Measurements from ENCODE around the gene CD8B. TPM values are rescaled to one million over a fixed set of nuclear protein-coding genes. Genes with fewer than 3 reads are reported as not detected.

CD8B gene
- total RNA-seq, 1 donor from 2014 or later: not detected

- Mint-ChIP-seq H3K4me3 (no peak overlapping the region), H3K27me3 (ENCODE audit: low read depth) (peaks cover 20% of the 10 kb centered on the region), H3K9me3 (no peaks in the 10 kb centered on the region), H3K27ac (ENCODE audit: unreplicated experiment) (no peak overlapping the region), H3K36me3 (ENCODE audit: low read depth) (no peaks in the 10 kb centered on the region), H3K4me1 (no peaks in the 10 kb centered on the region)
- DNase-seq (ENCODE audit: low read depth, low spot score): no peak
- TF ChIP-seq, protein P1, sequence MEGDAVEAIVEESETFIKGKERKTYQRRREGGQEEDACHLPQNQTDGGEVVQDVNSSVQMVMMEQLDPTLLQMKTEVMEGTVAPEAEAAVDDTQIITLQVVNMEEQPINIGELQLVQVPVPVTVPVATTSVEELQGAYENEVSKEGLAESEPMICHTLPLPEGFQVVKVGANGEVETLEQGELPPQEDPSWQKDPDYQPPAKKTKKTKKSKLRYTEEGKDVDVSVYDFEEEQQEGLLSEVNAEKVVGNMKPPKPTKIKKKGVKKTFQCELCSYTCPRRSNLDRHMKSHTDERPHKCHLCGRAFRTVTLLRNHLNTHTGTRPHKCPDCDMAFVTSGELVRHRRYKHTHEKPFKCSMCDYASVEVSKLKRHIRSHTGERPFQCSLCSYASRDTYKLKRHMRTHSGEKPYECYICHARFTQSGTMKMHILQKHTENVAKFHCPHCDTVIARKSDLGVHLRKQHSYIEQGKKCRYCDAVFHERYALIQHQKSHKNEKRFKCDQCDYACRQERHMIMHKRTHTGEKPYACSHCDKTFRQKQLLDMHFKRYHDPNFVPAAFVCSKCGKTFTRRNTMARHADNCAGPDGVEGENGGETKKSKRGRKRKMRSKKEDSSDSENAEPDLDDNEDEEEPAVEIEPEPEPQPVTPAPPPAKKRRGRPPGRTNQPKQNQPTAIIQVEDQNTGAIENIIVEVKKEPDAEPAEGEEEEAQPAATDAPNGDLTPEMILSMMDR (conservative IDR thresholded peaks at IDR 0.05): no peak
Measured at GRCh38 chr2:86781363-86781762, 80.3 kb downstream of the CD8B start.

- Mint-ChIP-seq H3K27ac (ENCODE audit: unreplicated experiment) (no peak overlapping the region), H3K27me3 (ENCODE audit: low read depth) (peaks cover 9% of the 10 kb centered on the region), H3K9me3 (no peaks in the 10 kb centered on the region), H3K36me3 (ENCODE audit: low read depth) (no peaks in the 10 kb centered on the region), H3K4me1 (no peaks in the 10 kb centered on the region), H3K4me3 (no peak overlapping the region)
- DNase-seq (ENCODE audit: low read depth, low spot score): no peak
- TF ChIP-seq, protein P1 (conservative IDR thresholded peaks at IDR 0.05): no peak
Measured at GRCh38 chr2:86779971-86780370, 81.7 kb downstream of the CD8B start.

DNA sequence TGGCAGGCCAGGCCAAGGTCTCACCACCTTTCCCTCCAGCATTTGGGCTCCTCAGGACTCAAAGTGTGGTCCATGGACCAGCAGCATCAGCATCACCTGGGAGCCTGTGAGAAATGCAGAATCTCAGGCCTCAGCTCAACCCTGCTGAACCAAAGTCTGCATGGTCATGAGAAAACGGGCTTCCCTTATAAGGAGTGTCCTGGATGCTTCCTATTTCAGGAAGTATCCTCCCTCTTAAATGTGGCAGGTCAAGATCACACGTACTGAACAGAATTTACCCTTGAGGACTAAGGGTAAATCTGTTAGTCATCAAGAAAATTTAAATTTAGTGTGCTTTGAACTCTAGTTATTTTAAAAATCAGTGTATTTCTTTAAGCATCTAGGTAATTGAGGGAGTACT lies 82.7 kb downstream of the CD8B start:
- Mint-ChIP-seq H3K27ac (ENCODE audit: unreplicated experiment) (no peak overlapping the region), H3K4me1 (peaks cover 4% of the 10 kb centered on the region), H3K9me3 (no peaks in the 10 kb centered on the region), H3K4me3 (no peak overlapping the region), H3K27me3 (ENCODE audit: low read depth) (peaks cover 1% of the 10 kb centered on the region), H3K36me3 (ENCODE audit: low read depth) (peaks cover 4% of the 10 kb centered on the region)
- TF ChIP-seq, protein P1 (conservative IDR thresholded peaks at IDR 0.05): no peak
- DNase-seq (ENCODE audit: low read depth, low spot score): no peak

GRCh38 chr2:86776532-86776931 lies 85.2 kb downstream of the CD8B start:
- H3K27me3 Mint-ChIP-seq (ENCODE audit: low read depth): no peaks in the 10 kb centered on the region

DNA sequence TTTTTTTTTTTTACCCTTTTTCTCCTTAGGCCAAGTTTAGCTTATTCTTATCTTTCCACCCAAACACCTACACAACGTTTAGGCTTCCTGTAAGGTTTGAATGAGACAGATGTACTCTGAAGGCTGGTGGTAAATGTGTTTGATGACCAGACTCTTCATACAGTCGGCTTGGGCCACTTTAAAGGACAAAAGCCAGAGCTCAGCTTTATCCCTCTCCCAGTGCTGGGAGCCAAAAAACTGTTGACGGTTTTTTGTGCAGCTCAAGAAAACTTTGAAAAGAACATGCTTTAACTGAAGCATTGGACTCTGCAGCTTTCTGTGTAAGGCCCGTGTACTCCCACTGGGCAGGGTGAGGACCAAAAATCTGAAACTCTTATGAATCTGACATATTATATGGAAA lies 86.3 kb downstream of the CD8B start:
- no peak overlapping the region for H3K27ac Mint-ChIP-seq (ENCODE audit: unreplicated experiment)
- no peak for DNase-seq (ENCODE audit: low read depth, low spot score)
- peaks cover 13% of the 10 kb centered on the region for H3K36me3 Mint-ChIP-seq (ENCODE audit: low read depth)
- no peak overlapping the region for H3K4me3 Mint-ChIP-seq
- peaks cover 4% of the 10 kb centered on the region for H3K4me1 Mint-ChIP-seq
- TF ChIP-seq, protein P1 (conservative IDR thresholded peaks at IDR 0.05): no peak
- H3K27me3 Mint-ChIP-seq (ENCODE audit: low read depth): no peaks in the 10 kb centered on the region
- H3K9me3 Mint-ChIP-seq: no peaks in the 10 kb centered on the region

More at GRCh38 chr2:86776532-86776931, 85.2 kb downstream of the CD8B start:
- H3K4me3 Mint-ChIP-seq: no peak overlapping the region
- no peak overlapping the region for H3K27ac Mint-ChIP-seq (ENCODE audit: unreplicated experiment)
- peaks cover 4% of the 10 kb centered on the region for H3K4me1 Mint-ChIP-seq
- H3K36me3 Mint-ChIP-seq (ENCODE audit: low read depth): peaks cover 5% of the 10 kb centered on the region
- no peaks in the 10 kb centered on the region for H3K9me3 Mint-ChIP-seq
- DNase-seq (ENCODE audit: low read depth, low spot score): no peak
- TF ChIP-seq, protein P1 (conservative IDR thresholded peaks at IDR 0.05): no peak

GRCh38 chr2:86774862-86775261 lies 86.8 kb downstream of the CD8B start:
- H3K4me3 Mint-ChIP-seq: no peak overlapping the region
- H3K9me3 Mint-ChIP-seq: no peaks in the 10 kb centered on the region
- peaks cover 4% of the 10 kb centered on the region for H3K4me1 Mint-ChIP-seq
- no peak for DNase-seq (ENCODE audit: low read depth, low spot score)
- no peak overlapping the region for H3K27ac Mint-ChIP-seq (ENCODE audit: unreplicated experiment)
- H3K36me3 Mint-ChIP-seq (ENCODE audit: low read depth): peaks cover 13% of the 10 kb centered on the region
- H3K27me3 Mint-ChIP-seq (ENCODE audit: low read depth): no peaks in the 10 kb centered on the region
- TF ChIP-seq, protein P1 (conservative IDR thresholded peaks at IDR 0.05): no peak
